HCT116 (cell line): Measurements from ENCODE around the gene TYRO3. TPM values are rescaled to one million over a fixed set of nuclear protein-coding genes. Genes with fewer than 3 reads are reported as not detected.

Source experiments
- ATAC-seq: fragments of 200-7000 bp; cut with Tn5 transposase; 2 replicates; pipeline ENCODE4 v1.9.1; 2020; ENCODE audit warnings: mild to moderate bottlenecking, moderate library complexity
- BruUV-seq: library from RNA; stranded (reverse); fragments of 400-500 nt; replicated peaks from 2 replicates; lab custom pipeline; 2021; lab: Mats Ljungman, UMichigan
- CTCF ChIA-PET: fragments of 300-600 bp; sonication (Branson Sonifier 250); formaldehyde crosslinking; loops from one replicate; lab custom pipeline; 2021; ENCODE audit warnings: antibody characterized with exemption; lab: Charles Lee
- POLR2A ChIA-PET: fragments of 300-600, 350-600 bp; sonication (Branson Sonifier 250); formaldehyde crosslinking; loops from one replicate; lab custom pipeline; 2021; ENCODE audit warnings: antibody characterized with exemption; lab: Charles Lee
- RAD21 ChIA-PET, 2 experiments: fragments of 300-600 bp; sonication (Branson Sonifier 250); formaldehyde crosslinking; loops; one replicate each; lab custom pipeline; 2023; ENCODE audit warnings: low total read pairs in 2 of 2; ENCODE audit not compliant: uncharacterized antibody in 2 of 2, unreplicated experiment in 2 of 2, low non-redundant PET in 1 of 2; lab: Charles Lee
- DNase-seq: peaks from one replicate; pipeline ENCODE4 v3.0.0-alpha.2; 2010; ENCODE audit warnings: low read depth, low spot score
- H2AFZ ChIP-seq: fragments of 200-600 bp; shearing (Covaris generic), sonication (generic); 2 replicates; pipeline ENCODE4 v1.6.1; 2017; ENCODE audit warnings: low read depth, mixed run types, mixed read lengths, antibody characterized with exemption, low read length; ENCODE audit not compliant: poor library complexity, severe bottlenecking
- H3K27ac ChIP-seq: 2 replicates; pipeline ENCODE4 v1.5.1; 2012; ENCODE audit warnings: low read depth, low read length
- H3K27me3 ChIP-seq: fragments of 200-600 bp; sonication (generic); 2 replicates; pipeline ENCODE4 v1.6.1; 2016; ENCODE audit warnings: mixed run types, low read length, mixed read lengths; ENCODE audit not compliant: insufficient read depth
- H3K36me3 ChIP-seq, 2 experiments: fragments of 200-500 bp in 1 of 2; fragments of 200-600 bp in 1 of 2; sonication (Bioruptor generic) in 1 of 2; sonication (generic) in 1 of 2; 2 replicates each; pipeline versions ENCODE4 v1.5.1 to v1.6.1; 2014 to 2016; ENCODE audit warnings: low read length in 2 of 2, inconsistent platforms in 1 of 2, mixed read lengths in 1 of 2, mixed run types in 1 of 2; ENCODE audit not compliant: insufficient read depth in 2 of 2, control insufficient read depth in 1 of 2
- H3K4me1 ChIP-seq, 2 experiments: fragments of 200-600 bp in 1 of 2; sonication (generic) in 1 of 2; 2 replicates each; pipeline versions ENCODE4 v1.5.1 to v1.6.1; 2012 to 2017; ENCODE audit warnings: low read length in 2 of 2, inconsistent platforms in 1 of 2, mild to moderate bottlenecking in 1 of 2, mixed read lengths in 1 of 2, mixed run types in 1 of 2, moderate library complexity in 1 of 2; ENCODE audit not compliant: insufficient read depth in 2 of 2, control insufficient read depth in 1 of 2
- H3K4me2 ChIP-seq: fragments of 200-600 bp; sonication (generic); 2 replicates; pipeline ENCODE4 v1.6.1; 2017; ENCODE audit warnings: mixed run types, low read length, mixed read lengths
- H3K4me3 ChIP-seq, 2 experiments: fragments of 200-600 bp in 1 of 2; sonication (generic) in 1 of 2; replicated peaks in 1 of 2; 2 replicates each; pipeline ENCODE4 v1.5.1; 2011 to 2016; ENCODE audit warnings: low read length in 2 of 2, control low read depth in 1 of 2, low read depth in 1 of 2, mild to moderate bottlenecking in 1 of 2, mixed read lengths in 1 of 2, mixed run types in 1 of 2
- H3K79me2 ChIP-seq: fragments of 200-600 bp; sonication (generic); 2 replicates; pipeline ENCODE4 v1.6.1; 2017; ENCODE audit warnings: mild to moderate bottlenecking, mixed run types, low read length, moderate library complexity, mixed read lengths; ENCODE audit not compliant: insufficient read depth
- H3K9ac ChIP-seq: fragments of 200-600 bp; sonication (generic); 2 replicates; pipeline ENCODE4 v1.6.1; 2016; ENCODE audit warnings: low read length, mixed read lengths
- H3K9me2 ChIP-seq: fragments of 200-600 bp; sonication (generic), shearing (Covaris generic); 2 replicates; pipeline ENCODE4 v1.6.1; 2017; ENCODE audit warnings: mixed run types, mild to moderate bottlenecking, moderate library complexity; ENCODE audit not compliant: insufficient read depth
- H3K9me3 ChIP-seq, 2 experiments: fragments of 200-500 bp in 1 of 2; fragments of 200-600 bp in 1 of 2; sonication (Bioruptor generic) in 1 of 2; sonication (generic) in 1 of 2; 2 replicates each; pipeline ENCODE4 v1.6.1; 2014 to 2017; ENCODE audit warnings: low read length in 2 of 2, mixed read lengths in 2 of 2, inconsistent platforms in 1 of 2, low read depth in 1 of 2, mild to moderate bottlenecking in 1 of 2, mixed run types in 1 of 2, moderate library complexity in 1 of 2; ENCODE audit not compliant: control insufficient read depth in 1 of 2, insufficient read depth in 1 of 2
- H4K20me1 ChIP-seq: fragments of 200-600 bp; sonication (generic), shearing (Covaris generic); 2 replicates; pipeline ENCODE4 v1.6.1; 2017; ENCODE audit warnings: mixed run types, mild to moderate bottlenecking, moderate library complexity; ENCODE audit not compliant: insufficient read depth
- CBX3 ChIP-seq: IDR thresholded peaks from 2 replicates; pipeline ENCODE4 v1.6.1; 2012; ENCODE audit warnings: low read depth
- CEBPB ChIP-seq: IDR thresholded peaks from 2 replicates; pipeline ENCODE4 v1.6.1; 2012; ENCODE audit warnings: low read depth
- ELF1 ChIP-seq: IDR thresholded peaks from 2 replicates; pipeline ENCODE4 v1.6.1; 2012; ENCODE audit warnings: low read depth, borderline replicate concordance
- EZH2 ChIP-seq: fragments of 200-600 bp; sonication (generic); IDR thresholded peaks from 2 replicates; pipeline ENCODE4 v1.6.1; 2017; ENCODE audit warnings: antibody characterized with exemption, mixed run types
- EZH2phosphoT487 ChIP-seq: fragments of 200-600 bp; IDR thresholded peaks from 2 replicates; pipeline ENCODE4 v1.6.1; 2018; ENCODE audit warnings: antibody characterized with exemption, borderline replicate concordance
- FOSL1 ChIP-seq: IDR thresholded peaks from 2 replicates; pipeline ENCODE4 v1.6.1; 2012; ENCODE audit warnings: low read depth
- JUND ChIP-seq: IDR thresholded peaks from 2 replicates; pipeline ENCODE4 v1.6.1; 2012
- POLR2AphosphoS5 ChIP-seq: IDR thresholded peaks from 2 replicates; pipeline ENCODE4 v1.6.1; 2011; ENCODE audit warnings: mild to moderate bottlenecking, low read depth, low read length, moderate library complexity
- RAD21 ChIP-seq: IDR thresholded peaks from 2 replicates; pipeline ENCODE4 v1.6.1; 2012; ENCODE audit warnings: low read depth, mild to moderate bottlenecking
- SP1 ChIP-seq: IDR thresholded peaks from 2 replicates; pipeline ENCODE4 v1.6.1; 2012; ENCODE audit warnings: low read depth
- SRF ChIP-seq: IDR thresholded peaks from 2 replicates; pipeline ENCODE4 v1.6.1; 2012; ENCODE audit warnings: low read depth
- TCF7L2 ChIP-seq: IDR thresholded peaks from 2 replicates; pipeline ENCODE4 v1.7.0; 2011; ENCODE audit warnings: borderline replicate concordance, inconsistent platforms; ENCODE audit not compliant: insufficient read depth, insufficient read length; ENCODE audit errors: extremely low read depth
- YY1 ChIP-seq: IDR thresholded peaks from 2 replicates; pipeline ENCODE4 v1.6.1; 2011; ENCODE audit warnings: low read length, low read depth, moderate library complexity, mild to moderate bottlenecking; ENCODE audit not compliant: insufficient replicate concordance; ENCODE audit errors: extremely low read depth
- ZFX ChIP-seq: fragments of 450-650 bp; IDR thresholded peaks from 2 replicates; pipeline ENCODE4 v1.6.1; 2017
- ZNF274 ChIP-seq: fragments of 200-500 bp; sonication (Bioruptor generic); IDR thresholded peaks from 2 replicates; pipeline ENCODE4 v1.6.1; 2014; ENCODE audit warnings: mild to moderate bottlenecking, low read depth, low read length, inconsistent platforms
- intact Hi-C: fragments of 100-400 bp; cut with micrococcal nuclease; formaldehyde crosslinking; loops from 2 replicates; pipeline ENCODE4 v1.10.0; 2022
- total RNA-seq: library from RNA; stranded (reverse); gene quantifications from one replicate; pipeline ENCODE4 v1.2.1, GENCODE V29; 2021; ENCODE audit not compliant: unreplicated experiment
- TF ChIP-seq, protein P1 (sequence below): IDR thresholded peaks from 2 replicates; pipeline ENCODE4 v1.6.1; 2012

TYRO3 gene
- total RNA-seq, 1 experiment from 2014 or later: 34.6 TPM

GRCh38 chr15:41521614-41522013, 37.4 kb upstream of the TYRO3 start:
- CTCF ChIA-PET: no interaction called here
- H3K27me3 ChIP-seq: no peaks in the 10 kb centered on the region
- no peak for TF ChIP-seq JUND
- TF ChIP-seq ZFX: no peak
- no peak for TF ChIP-seq YY1
- TF ChIP-seq EZH2: no peak
- no peak for TF ChIP-seq RAD21
- TF ChIP-seq SRF: no peak
- TF ChIP-seq CBX3: no peak
- no peak for TF ChIP-seq ZNF274
- no peak for TF ChIP-seq FOSL1
- no peak for TF ChIP-seq SP1
- no peak for TF ChIP-seq POLR2AphosphoS5
- TF ChIP-seq, all 23 proteins: peak for 0
- DNase-seq (no peak), ATAC-seq (no peak)
- Histone ChIP-seq H3K9ac (no peak overlapping the region), H3K9me3 (no peaks in the 10 kb centered on the region), H3K4me1 (no peaks in the 10 kb centered on the region), H3K4me2 (no peak overlapping the region), H4K20me1 (no peaks in the 10 kb centered on the region), H3K79me2 (no peaks in the 10 kb centered on the region), H3K27ac (no peak overlapping the region), H3K4me3 (no peak overlapping the region), H2AFZ (no peak overlapping the region), H3K9me2 (no peaks in the 10 kb centered on the region), H3K36me3 (peaks cover 5 to 8% of the 10 kb centered on the region in 2 experiments; a peak in 3 of 4 replicates)
- no TSS peak for BruUV-seq
- RAD21 ChIA-PET: no interaction called here
- intact Hi-C loops: no loop called here
- POLR2A ChIA-PET: no interaction called here

GRCh38 chr15:41523097-41523496, 35.9 kb upstream of the TYRO3 start:
- no peaks in the 10 kb centered on the region for H3K9me3 ChIP-seq
- CTCF ChIA-PET: no interaction called here
- ATAC-seq (no peak), DNase-seq (no peak)
- H3K4me2 ChIP-seq: no peak overlapping the region
- no TSS peak for BruUV-seq
- TF ChIP-seq, protein P1, sequence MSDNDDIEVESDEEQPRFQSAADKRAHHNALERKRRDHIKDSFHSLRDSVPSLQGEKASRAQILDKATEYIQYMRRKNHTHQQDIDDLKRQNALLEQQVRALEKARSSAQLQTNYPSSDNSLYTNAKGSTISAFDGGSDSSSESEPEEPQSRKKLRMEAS: no peak
- TF ChIP-seq YY1 (no peak), ELF1 (no peak), EZH2phosphoT487 (no peak), CBX3 (no peak), TCF7L2 (no peak), CEBPB (no peak), SRF (no peak)
- no peaks in the 10 kb centered on the region for H3K4me1 ChIP-seq
- no peaks in the 10 kb centered on the region for H4K20me1 ChIP-seq
- no peak overlapping the region for H2AFZ ChIP-seq
- H3K36me3 ChIP-seq: peaks cover 7 to 16% of the 10 kb centered on the region in 2 experiments; a peak in 3 of 4 replicates
- no peak overlapping the region for H3K4me3 ChIP-seq
- POLR2A ChIA-PET: no interaction called here
- RAD21 ChIA-PET: no interaction called here
- intact Hi-C loops: no loop called here
- H3K27me3 ChIP-seq: no peaks in the 10 kb centered on the region
- H3K9ac ChIP-seq: no peak overlapping the region
- no peaks in the 10 kb centered on the region for H3K9me2 ChIP-seq
- no peaks in the 10 kb centered on the region for H3K79me2 ChIP-seq
- no peak overlapping the region for H3K27ac ChIP-seq
